ENCODE measurements around the gene SPTLC3. TPM values are rescaled to one million over a fixed set of nuclear protein-coding genes. Genes with fewer than 3 reads are reported as not detected.

The SPTLC3 gene
- total and polyA plus RNA-seq, 2 of the 13 experiments (the other 11 are each of a cell fraction or from before 2014, with no cell fraction given), result 20.5 to 95.6 TPM

- no peak for TF ChIP-seq SKIL (CRISPR knock-in tag; IDR thresholded peaks at IDR 0.05; ENCODE audit: borderline replicate concordance)
- TF ChIP-seq RBM22 (optimal IDR thresholded peaks at IDR 0.05; ENCODE audit: low read length), result no peak
- TF ChIP-seq NAIF1 (CRISPR knock-in tag; IDR thresholded peaks at IDR 0.05; ENCODE audit: borderline replicate concordance), result no peak
- 0 out of 2 replicates have a peak, but pooled peaks have one; percentile 62 for TF ChIP-seq HHEX (CRISPR knock-in tag; IDR thresholded peaks at IDR 0.05)
- TF ChIP-seq ZNF292 (CRISPR knock-in tag; IDR thresholded peaks at IDR 0.05; ENCODE audit: borderline replicate concordance, low read depth), result peak; percentile 71
- peak; percentile 90 for TF ChIP-seq HDAC1 (CRISPR knock-in tag; IDR thresholded peaks at IDR 0.05)
- no peak for TF ChIP-seq ZNF382 (CRISPR knock-in tag; IDR thresholded peaks at IDR 0.05; ENCODE audit: borderline replicate concordance)
- peak; percentile 100 for TF ChIP-seq PAXIP1 (CRISPR knock-in tag; conservative IDR thresholded peaks at IDR 0.05)
- TF ChIP-seq ATM (IDR thresholded peaks at IDR 0.05; ENCODE audit: borderline replicate concordance), result no peak
- TF ChIP-seq BRF2 (CRISPR knock-in tag; IDR thresholded peaks at IDR 0.05), result peak; percentile 76
- TF ChIP-seq AKAP8 (CRISPR knock-in tag; IDR thresholded peaks at IDR 0.05), result no peak
- no peak for TF ChIP-seq POLR2AphosphoS2 (IDR thresholded peaks at IDR 0.05; ENCODE audit: low read depth, low read length)
- TF ChIP-seq MAFF (IDR thresholded peaks at IDR 0.05; ENCODE audit: low read depth, low read length), result no peak
- no peak for TF ChIP-seq CERS6 (CRISPR knock-in tag; IDR thresholded peaks at IDR 0.05)
- no peak for TF ChIP-seq PCBP2 (optimal IDR thresholded peaks at IDR 0.05; ENCODE audit: low read depth, low read length, poor library complexity, severe bottlenecking)
- no peak for TF ChIP-seq CBX1 (IDR thresholded peaks at IDR 0.05; ENCODE audit: low read depth)
- TF ChIP-seq ZNF703 (CRISPR knock-in tag; IDR thresholded peaks at IDR 0.05; ENCODE audit: borderline replicate concordance), result no peak
- no peak for TF ChIP-seq CENPX (CRISPR knock-in tag; IDR thresholded peaks at IDR 0.05)
- TF ChIP-seq ARNT2 (CRISPR knock-in tag; IDR thresholded peaks at IDR 0.05; ENCODE audit: low read depth), result no peak
- no peak for TF ChIP-seq SRSF9 (IDR thresholded peaks at IDR 0.05; ENCODE audit: borderline replicate concordance, insufficient read depth, low read depth, low read length, poor library complexity, severe bottlenecking)
- TF ChIP-seq TCF7 (IDR thresholded peaks at IDR 0.05; ENCODE audit: low read depth), result peak; percentile 87
- no peak for TF ChIP-seq SUZ12 (IDR thresholded peaks at IDR 0.05; ENCODE audit: low read depth, low read length)
- TF ChIP-seq GLI4 (CRISPR knock-in tag; IDR thresholded peaks at IDR 0.05; ENCODE audit: borderline replicate concordance), result no peak
- no peak for TF ChIP-seq XRCC5 (optimal IDR thresholded peaks at IDR 0.05; ENCODE audit: low read length)
Observed at GRCh38 chr20:13089950-13090469, 81.2 kb downstream of the SPTLC3 start (continued).
